A673 (cell line): ENCODE measurements around the gene METTL2A.
"Not testable (repeated sequence)": the region's sequence is repeated elsewhere in the genome, so short reads cannot be mapped to it uniquely, and the experiment has no call there.

Source experiments
- CTCF ChIP-seq: fragments of 300-800, 200-600 bp; sonication (generic); conservative IDR thresholded peaks from 2 replicates; pipeline ENCODE4 v1.5.1; 2017; ENCODE audit warnings: low read depth, mild to moderate bottlenecking, antibody characterized with exemption, low read length, moderate library complexity, mixed read lengths
- EZH2 ChIP-seq: fragments of 200-600 bp; sonication (generic); IDR thresholded peaks from 2 replicates; pipeline ENCODE4 v1.6.1; 2017; ENCODE audit warnings: borderline replicate concordance, low read depth, mild to moderate bottlenecking, mixed read lengths, antibody characterized with exemption, low read length; ENCODE audit not compliant: poor library complexity, severe bottlenecking

DNA sequence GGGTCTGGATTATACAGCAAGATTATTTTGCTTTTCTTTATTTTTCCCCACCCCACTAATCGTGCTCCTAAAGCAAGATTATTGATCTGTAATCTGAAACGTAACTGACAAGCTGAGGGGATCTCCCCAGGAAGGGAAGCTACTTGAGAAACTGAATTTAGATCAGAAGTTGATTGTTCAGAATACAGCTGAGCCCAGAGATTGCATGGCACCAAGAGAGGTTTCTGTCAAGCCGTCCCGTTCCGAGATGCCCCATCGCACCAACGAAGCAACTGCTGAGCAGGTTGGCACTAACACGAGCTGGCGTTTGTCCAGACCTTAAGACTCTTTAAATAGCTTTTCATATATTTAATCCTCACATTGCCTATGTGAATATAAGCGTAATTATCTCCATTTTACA is 34.8 kb downstream of the METTL2A start:
- TF ChIP-seq EZH2, CTCF: not testable (repeated sequence)
